Neural cell (in vitro differentiated cells): ENCODE measurements around the gene TMC1.

Experiments
- EP300 ChIP-seq: fragments of 450-650 bp; conservative IDR thresholded peaks from 2 replicates; pipeline ENCODE4 v1.6.1; 2014; ENCODE audit warnings: antibody characterized with exemption, mild to moderate bottlenecking, moderate library complexity; ENCODE audit not compliant: poor library complexity, severe bottlenecking
- MXI1 ChIP-seq: fragments of 450-650 bp; conservative IDR thresholded peaks from 2 replicates; pipeline ENCODE4 v1.6.1; 2014; ENCODE audit warnings: antibody characterized with exemption, mild to moderate bottlenecking; ENCODE audit not compliant: poor library complexity, severe bottlenecking
- POLR2AphosphoS5 ChIP-seq: IDR thresholded peaks from 2 replicates; pipeline ENCODE4 v1.6.1; 2012
- REST ChIP-seq: IDR thresholded peaks from 2 replicates; pipeline ENCODE4 v1.6.1; 2012; ENCODE audit warnings: borderline replicate concordance
- TF ChIP-seq, protein P1 (sequence below): fragments of 450-650 bp; IDR thresholded peaks from 2 replicates; pipeline ENCODE4 v1.5.1; 2014; ENCODE audit warnings: antibody characterized with exemption, mild to moderate bottlenecking, moderate library complexity; ENCODE audit not compliant: poor library complexity, severe bottlenecking

- no peak for TF ChIP-seq POLR2AphosphoS5
- TF ChIP-seq, protein P1, sequence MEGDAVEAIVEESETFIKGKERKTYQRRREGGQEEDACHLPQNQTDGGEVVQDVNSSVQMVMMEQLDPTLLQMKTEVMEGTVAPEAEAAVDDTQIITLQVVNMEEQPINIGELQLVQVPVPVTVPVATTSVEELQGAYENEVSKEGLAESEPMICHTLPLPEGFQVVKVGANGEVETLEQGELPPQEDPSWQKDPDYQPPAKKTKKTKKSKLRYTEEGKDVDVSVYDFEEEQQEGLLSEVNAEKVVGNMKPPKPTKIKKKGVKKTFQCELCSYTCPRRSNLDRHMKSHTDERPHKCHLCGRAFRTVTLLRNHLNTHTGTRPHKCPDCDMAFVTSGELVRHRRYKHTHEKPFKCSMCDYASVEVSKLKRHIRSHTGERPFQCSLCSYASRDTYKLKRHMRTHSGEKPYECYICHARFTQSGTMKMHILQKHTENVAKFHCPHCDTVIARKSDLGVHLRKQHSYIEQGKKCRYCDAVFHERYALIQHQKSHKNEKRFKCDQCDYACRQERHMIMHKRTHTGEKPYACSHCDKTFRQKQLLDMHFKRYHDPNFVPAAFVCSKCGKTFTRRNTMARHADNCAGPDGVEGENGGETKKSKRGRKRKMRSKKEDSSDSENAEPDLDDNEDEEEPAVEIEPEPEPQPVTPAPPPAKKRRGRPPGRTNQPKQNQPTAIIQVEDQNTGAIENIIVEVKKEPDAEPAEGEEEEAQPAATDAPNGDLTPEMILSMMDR = no peak
- no peak for TF ChIP-seq EP300
- no peak for TF ChIP-seq MXI1
- TF ChIP-seq REST = no peak
Measured at GRCh38 chr9:72680593-72681282, 159.3 kb downstream of the TMC1 start.
